ENCODE data around the gene CCNC.

Gene CCNC, protein sequence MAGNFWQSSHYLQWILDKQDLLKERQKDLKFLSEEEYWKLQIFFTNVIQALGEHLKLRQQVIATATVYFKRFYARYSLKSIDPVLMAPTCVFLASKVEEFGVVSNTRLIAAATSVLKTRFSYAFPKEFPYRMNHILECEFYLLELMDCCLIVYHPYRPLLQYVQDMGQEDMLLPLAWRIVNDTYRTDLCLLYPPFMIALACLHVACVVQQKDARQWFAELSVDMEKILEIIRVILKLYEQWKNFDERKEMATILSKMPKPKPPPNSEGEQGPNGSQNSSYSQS

DNA sequence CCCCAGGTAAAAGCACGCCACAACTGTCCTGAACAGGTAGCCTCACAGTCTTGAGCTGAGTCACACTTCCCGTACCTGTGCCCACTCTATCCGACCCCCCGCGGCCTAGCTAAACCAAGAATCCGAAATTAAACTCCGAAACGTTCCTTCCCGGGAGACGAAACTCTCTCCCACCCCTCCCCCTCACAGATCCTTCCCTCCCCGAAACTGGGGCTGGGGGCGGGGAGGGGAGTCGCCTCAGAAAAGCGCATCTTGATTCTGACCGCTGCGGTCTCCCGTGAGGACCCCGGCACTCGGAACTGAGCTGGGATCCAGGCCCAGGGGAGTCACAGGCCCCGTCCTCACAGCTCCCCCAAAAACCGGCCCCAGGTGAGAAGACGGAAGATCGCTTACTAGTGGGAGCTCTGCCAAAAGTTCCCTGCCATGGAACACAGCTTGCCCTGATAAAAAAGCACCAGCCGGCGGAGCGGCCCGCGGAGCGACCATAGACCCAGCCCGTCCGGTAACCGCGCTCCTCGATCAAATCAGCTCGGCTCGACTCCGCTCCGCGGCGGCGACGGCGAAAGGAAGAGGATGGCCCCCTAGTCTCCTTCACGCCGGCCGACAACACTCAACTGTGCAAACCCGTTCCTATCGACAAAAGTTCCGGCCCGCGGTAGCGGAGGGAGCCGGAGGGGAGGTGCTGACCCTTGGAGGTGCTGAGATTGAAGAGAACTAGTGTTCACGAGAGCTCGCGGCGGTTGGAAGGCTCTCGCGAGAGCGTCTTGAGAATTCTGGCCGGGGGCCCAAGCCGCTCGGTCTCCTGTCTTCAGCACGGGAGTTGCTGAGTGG, at the start of gene CCNC:
CCNC (minus strand) TSS at position 558 of the 831 bp plus-strand sequence; CDS start at position 425, 133 bp downstream.
- DNase-seq (ENCODE audit: low spot score), result peak; percentile 94

DNA sequence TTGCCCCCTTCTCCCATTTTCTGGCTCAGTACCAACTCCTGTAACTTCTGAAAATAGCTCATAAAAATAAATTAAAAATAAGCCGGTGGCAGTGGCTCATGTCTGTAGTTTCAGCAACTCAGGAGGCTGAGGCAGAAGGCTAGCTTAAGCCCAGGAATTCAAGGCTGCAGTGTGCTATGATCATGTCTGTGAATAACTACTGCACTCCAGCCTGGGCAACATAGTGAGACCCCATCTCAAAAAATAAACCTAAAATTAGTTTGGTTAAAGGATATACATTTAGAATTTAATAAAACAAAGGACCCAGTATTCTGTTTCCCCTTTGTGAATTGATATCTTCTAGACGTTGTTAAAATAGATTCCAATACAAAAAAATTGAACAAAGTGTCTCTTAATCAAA, 48.7 kb upstream of the CCNC start:
- DNase-seq (ENCODE audit: low spot score), result no peak

DNA sequence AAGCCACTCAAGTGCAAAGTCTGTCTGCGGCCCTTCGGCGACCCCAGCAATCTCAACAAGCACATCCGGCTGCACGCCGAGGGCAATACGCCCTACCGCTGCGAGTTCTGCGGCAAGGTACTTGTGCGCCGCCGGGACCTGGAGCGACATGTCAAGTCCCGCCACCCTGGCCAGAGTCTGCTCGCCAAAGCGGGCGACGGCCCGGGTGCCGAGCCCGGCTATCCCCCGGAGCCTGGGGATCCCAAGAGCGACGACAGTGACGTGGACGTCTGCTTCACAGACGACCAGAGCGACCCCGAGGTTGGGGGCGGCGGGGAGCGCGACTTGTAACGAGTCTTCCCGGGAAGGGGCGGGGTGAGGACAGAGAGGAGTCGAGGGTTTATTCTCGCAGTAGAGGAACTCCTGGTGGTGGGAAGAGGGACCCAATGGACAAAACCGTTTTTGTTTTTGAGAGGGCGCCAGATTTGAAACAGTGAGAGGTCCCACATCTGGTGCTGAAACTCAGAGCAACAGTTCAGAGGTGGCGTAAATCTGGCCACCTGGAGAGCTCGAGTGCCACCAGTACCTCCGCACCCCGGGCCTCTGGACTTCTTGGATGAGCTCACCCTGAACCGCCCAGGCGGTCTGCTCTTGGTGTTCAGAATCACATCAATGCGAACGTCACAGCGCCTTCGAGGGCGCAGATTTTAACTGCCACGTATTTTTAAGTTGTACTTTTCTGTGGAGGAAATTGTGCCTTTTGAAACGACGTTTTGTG, 46.1 kb upstream of the CCNC start:
- DNase-seq (ENCODE audit: low spot score), result peak; percentile 31

DNA sequence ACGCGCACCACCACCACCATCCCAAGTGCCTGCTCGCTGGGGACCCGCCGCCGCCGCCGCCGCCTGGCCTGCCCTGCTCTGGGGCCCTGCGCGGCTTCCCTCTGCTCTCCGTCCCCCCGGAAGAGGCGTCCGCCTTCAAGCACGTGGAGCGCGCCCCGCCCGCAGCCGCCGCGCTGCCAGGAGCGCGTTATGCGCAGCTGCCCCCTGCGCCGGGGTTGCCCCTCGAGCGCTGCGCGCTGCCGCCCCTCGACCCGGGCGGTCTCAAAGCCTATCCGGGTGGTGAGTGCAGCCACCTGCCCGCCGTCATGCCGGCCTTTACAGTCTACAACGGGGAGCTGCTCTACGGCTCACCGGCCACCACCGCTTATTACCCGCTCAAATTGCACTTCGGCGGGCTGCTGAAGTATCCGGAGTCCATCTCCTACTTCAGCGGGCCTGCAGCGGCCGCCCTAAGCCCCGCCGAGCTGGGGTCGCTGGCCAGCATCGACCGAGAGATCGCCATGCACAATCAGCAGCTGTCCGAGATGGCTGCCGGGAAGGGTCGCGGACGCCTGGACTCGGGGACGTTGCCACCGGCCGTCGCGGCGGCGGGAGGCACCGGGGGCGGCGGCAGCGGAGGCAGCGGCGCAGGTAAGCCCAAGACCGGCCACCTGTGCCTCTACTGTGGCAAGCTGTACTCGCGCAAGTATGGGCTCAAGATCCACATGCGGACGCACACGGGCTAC, 45.4 kb upstream of the CCNC start:
- DNase-seq (ENCODE audit: low spot score), result no peak

DNA sequence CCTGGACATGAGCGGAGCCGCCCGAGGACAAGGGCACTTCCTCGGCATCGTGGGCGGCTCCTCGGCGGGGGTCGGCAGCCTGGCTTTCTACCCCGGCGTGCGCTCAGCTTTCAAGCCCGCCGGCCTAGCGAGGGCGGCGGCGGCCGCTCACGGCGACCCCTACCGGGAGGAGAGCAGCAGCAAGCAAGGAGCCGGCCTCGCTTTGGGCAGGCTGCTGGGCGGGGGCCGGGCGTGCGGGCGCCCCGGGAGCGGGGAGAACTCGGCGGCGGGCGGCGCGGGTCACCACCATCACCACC, 44.9 kb upstream of the CCNC start:
- no peak for DNase-seq (ENCODE audit: low spot score)

DNA sequence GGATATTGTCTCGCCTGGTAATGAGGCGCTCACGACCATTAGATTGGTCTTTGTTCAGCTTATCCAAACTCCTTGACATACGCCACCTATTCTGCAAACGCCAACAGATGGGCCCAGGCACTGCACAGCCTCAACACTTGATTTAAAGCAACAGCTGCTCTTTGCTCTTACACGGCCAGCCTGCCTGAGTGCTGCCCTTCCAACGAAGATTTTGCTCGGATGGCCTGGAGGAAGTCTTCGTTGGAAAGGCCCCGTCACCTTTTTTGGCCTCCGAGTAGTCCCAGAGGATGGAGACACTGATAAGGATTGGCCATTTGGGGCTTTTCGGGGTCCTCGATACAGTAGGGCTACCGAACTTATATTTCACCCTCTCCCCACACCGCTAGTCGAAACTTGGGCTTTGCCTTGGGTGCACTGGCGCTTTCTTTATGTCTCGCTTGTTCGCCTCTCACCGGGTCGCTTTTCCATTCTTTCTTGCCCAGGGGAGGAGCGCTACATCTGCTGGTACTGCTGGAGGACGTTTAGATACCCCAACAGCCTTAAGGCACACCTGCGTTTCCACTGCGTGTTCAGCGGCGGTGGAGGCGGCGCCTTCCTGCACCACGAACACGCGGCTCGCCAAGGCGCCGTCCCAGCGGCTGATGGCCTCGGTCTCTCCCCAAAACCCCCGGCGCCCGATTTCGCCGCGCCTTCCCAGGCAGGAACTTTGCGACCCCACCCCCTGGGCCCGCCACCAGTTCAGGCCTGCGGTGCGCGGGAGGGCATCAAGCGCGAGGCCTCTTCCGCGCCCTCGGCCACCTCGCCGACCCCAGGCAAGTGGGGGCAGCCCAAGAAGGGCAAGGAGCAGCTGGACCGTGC, 44.3 kb upstream of the CCNC start:
- DNase-seq (ENCODE audit: low spot score), result no peak

DNA sequence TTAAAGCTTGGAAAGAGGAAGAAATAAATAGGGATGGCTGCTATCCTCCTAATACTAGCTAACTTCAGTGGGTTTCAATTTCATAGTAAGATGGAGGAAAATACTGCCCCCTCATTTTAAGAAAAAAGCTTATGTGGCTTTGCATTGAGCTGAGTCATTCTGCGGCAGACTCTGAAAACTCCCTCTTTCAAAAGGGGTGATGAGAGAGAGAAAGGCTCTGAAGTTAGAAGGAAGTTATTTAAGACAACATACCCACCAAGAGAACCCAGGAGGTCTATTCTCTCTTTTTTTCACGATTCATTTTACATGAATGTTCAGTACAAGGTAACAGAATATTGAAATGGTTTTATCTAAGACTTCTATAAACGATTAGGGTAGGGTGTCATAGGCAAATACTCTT, 42.7 kb upstream of the CCNC start:
- DNase-seq (ENCODE audit: low spot score), result no peak

DNA sequence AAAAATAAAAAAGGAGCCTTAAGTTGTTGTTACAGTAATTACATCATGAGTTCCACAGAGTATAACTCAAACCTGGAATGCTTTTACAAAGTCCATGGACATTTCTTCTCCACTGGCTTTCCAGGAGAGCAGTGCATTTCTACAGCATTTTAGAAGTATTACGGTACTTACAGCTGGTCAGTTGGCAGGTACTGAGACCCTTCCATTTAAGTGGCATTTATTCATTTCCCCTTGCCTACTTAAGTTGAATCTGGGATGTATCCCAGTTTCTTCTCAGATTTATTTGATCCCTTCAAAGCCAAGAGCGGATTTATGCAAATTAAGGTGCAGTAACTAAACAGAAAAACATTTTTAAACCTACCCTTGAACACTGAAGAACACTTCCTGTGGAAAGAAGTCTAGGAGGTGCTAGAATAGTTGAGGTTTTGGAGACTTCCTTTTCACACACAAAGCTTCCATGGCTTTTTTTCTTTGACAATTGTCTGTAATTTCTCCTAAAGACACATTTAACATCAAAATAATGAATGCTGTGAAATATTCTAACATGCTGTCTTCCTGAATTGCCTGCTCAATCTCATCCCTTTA, 41.5 kb upstream of the CCNC start:
- no peak for DNase-seq (ENCODE audit: low spot score)

DNA sequence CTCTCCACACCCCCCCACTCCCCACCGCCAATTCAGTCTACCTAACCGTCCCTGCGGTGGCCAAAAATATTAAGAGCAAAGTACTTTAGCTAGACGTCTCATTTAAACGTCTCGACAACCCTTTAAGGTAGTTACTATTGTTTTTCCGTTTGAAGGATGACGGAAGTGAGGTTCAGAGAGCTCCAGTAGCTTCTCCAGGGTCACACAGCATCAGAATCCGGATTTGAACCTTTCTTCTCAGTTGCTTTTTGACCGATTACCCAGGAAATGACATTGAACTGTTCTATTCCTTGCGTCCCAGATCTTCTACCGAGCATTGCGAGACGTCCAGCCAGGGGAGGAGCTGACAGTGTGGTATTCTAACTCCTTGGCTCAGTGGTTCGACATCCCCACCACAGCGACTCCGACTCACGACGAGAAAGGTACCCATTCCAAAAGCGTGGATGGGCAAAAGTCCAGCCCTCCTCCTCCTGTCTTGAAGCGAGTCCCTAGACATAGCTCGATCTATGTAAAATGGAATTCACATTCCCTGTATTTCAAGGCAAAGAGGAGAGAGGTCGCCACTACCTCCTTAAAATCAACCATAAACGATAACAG, 40.5 kb upstream of the CCNC start:
- DNase-seq (ENCODE audit: low spot score), result no peak

DNA sequence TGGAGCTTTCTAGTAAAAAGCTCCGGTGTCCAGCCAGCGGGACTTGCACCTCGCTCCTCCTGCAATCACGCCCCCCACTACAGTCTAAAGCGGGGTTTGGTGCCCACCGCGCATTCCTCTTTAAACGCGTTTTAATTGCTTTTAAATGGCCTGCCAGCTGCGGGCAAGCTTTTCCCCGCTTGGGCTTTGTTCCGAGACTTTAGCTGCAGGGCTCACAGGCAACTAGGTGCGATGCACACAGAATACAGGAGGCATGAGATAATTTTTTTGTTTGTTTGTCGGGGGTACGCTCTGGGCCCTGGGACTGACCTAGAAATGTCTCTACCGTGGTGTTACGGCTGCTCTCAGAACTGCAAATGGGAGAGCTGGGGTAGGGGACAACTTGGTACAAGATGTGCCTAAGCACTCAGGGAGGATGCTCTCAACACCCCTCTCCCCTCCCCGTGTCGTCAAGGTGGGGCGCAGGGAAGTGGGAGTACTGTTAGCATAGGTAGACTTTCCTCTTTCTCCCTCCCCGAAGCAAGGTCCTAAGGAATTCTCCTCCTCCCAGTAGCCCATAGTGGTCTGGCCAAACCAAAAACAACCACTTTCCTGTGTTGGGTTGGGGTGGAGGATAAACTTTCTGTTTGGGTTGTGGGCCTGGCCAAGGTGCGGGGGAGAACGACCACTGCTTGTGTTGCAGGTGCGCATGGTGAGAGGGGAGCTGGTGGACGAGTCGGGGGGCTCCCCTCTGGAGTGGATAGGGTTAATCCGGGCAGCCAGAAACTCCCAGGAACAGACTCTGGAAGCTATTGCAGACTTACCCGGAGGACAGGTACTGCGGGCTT, 39.8 kb upstream of the CCNC start:
- no peak for DNase-seq (ENCODE audit: low spot score)

DNA sequence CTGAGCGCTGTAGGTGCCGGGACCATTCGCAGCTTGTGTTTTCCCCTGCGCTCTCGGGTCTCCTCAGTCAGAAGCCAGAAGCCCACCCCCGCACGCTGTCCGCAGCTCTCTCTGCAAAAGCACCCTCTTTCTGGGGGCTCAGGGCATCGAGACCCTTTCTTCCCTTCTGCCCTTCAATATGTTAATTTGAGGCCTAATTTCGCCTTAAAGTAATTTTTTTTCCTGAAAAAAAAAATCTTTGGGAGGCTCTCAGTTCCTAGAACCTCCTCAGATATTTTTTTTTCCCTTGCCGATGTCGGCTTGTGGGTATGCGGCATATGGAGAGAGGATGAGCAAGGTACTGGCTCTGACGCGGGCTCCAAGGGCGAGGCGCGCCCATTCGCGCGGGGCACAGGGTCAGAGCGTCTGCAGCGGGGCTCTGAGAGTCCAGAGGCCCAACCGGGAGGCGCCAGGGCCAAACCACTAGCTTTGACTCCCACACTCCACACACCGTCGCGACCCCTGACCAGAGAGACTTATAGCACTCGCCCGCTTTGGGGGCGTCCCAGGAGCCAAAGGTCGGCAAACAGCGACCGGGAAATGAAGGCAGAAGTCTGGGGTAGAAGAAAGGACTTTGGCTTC, 39.1 kb upstream of the CCNC start:
- no peak for DNase-seq (ENCODE audit: low spot score)

DNA sequence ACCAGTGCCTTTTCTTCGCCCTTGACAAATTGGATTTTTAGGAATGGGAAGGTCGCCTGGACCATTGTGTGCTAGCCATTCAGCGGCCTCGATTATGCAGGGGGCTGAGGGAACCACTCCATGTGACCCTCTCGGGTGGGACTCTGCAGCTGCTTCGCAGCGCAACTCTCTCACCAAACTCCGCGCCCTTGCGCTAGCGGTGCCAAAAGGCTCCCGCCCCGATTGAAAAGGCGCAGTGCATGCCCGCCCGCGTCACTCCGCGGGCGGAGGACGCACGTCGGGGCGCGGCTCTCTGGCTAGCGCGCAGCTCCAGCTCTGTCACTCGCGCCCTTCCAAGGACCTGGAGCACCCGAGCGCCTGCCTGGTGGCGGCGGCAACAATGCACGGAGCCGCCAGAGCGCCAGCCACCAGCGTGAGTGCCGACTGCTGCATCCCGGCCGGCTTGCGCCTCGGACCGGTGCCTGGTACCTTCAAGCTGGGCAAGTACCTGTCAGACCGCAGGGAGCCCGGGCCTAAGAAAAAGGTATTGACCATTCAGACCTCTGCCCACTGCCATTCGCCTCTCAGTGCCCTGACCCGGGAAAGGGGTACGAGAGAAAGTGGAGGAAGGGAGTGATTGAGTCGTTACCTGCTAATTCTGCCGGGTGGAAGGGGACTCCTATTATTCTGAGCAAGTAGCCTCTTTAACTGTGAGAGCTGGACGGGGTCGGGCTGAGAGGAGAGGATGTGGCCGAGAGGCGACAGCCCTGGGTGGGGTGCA, 38.4 kb upstream of the CCNC start, which contains the start of gene PRDM13:
PRDM13 (plus strand) TSS at position 178 of the 760 bp plus-strand sequence; CDS start at position 380, 202 bp downstream.
- no peak for DNase-seq (ENCODE audit: low spot score)

DNA sequence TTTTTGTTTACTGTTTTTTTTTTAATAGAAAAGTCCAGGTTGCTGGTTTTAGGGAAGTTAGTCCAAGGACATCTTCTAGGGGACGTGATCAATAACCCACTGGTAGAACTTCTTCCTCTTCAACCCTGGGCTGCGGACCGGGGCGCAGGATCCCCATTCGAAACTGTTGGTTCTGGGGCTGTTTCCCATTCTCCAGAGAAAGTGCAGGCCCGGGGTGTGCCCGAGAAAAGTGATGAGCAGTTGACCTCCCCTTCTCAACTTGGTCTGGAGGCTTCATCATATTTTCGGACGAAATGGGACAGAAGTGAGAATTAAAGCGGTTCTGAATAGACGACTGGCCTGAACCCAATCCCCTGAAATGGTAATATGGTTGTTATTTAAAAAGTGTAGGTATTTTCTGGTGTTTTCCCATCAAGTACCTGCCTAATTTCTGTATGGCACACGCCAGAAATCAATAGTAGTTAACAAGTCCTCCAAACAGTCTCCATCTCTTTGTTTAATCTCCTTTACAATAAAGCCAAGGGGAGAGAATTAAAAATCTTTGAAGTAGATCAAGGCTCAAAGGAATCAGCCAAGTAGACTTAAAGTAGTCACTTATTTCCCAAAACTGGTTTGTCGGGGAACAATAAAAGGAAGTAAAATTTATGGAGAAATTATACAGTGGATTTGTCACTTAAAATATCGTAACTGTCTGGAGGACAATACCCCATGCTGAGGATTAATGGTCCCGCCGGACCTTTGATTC, 37.6 kb upstream of the CCNC start:
- DNase-seq (ENCODE audit: low spot score), result no peak

DNA sequence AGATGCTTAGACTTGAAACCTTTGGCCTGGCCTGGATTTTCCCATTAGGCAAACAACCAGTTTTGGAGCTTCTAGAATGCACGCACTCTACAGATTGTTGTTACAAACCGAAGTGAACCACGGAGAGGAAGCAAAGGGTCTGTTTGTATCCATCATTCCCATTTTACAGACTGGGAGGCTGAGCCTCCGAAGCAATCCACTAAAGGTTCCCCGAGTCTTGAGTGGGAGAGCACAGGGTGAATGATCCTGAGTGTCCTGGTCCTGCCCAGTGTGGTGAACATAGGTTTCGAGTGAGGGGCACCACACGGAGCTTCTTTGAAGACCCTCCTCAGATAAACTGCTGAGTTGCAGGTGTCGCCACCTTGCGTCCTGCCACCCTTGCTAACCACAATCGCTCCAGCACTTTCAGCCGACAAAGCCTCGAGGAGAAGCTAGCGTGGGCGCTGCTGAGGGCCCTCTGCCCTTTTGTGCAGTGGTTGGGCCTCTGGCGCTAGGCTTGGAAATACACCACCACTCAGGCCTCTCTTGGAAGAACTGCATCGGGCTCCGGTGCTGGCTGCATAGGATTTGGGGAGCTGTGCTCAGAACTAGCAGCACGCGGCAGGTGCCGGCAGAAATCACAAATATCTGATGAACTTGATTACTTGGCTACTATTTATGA, 36.7 kb upstream of the CCNC start:
- no peak for DNase-seq (ENCODE audit: low spot score)

DNA sequence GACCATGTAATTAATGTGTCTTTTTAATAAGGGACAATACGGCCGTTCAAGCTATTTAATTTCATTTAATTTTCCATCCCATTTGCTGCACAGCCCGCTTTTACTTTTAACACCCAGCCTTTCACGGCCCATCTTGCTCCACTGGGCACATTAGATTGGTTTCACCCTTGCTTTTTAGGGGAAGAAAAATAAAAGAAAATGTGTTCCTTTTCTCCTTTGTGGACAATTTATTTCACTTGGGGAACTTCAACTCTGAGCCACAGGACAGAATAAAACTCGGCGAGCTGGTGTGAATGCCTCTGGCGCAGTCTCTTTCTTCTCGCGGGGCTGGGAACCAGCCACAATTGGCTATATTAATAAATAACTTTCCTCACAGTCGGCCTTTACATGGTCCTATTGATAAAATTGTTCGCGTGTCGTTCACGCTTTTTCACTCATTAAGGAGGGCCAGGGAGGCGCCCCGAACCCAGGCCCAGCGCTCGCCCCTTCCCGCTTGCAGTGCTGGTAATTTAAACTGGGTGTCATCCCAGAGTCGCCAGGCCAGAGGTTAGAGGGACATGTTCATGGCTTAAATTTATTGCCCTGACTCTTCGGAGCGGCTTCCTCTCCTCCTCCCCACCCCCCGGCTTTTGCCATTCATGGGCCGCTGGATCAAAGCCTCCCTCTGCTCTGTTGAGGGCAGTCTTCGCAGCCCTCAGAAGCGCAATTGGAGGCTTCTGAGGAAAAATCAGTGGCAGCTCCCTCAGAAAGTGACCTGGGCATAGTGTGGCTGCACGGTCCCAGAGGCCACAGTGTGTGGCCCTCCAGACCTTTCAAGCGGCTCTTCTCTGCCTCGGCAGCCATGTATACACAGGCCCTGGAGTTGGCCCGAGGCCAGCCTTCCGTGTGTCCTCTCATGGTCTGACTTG, 36.0 kb upstream of the CCNC start:
- DNase-seq (ENCODE audit: low spot score), result no peak
